GM18519 (cell line): ENCODE measurements around the gene CAPN8.

Experiments used
- ATAC-seq: cut with Tn5 transposase; IDR thresholded peaks from one replicate; pipeline ENCODE4 v1.9.1; 2021; ENCODE audit warnings: mild to moderate bottlenecking, moderate library complexity; ENCODE audit not compliant: unreplicated experiment, low FRiP score

CAPN8 gene

DNA sequence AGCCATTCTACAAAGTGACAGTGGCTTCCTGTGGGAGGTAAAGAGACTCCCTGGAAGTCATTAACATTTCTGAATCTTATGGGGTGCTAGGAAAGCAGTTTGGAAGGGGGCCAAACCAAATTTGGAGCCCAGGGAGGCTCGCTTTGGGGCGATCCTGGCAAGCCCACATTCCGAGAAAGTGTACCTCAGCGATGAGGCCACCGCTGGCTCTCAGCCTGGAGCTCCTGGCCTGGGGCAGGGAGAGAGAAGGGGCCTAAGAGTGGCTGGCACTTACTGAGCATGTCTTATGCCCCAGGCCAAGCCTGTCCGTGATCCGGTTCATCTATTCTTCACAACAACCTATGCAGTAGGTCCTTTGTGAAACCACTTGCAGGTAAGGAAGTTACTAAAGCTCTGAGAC is 173.5 kb downstream of the CAPN8 start:
- ATAC-seq, result no peak
